A673 (cell line): ENCODE data around the gene ZNF335. TPM values are rescaled to one million over a fixed set of nuclear protein-coding genes. Genes with fewer than 3 reads are reported as not detected.
"Not testable (repeated sequence)": the region's sequence is repeated elsewhere in the genome, so short reads cannot be mapped to it uniquely, and the experiment has no call there.

ENCODE experiments used
- BruUV-seq: library from RNA; stranded (reverse); fragments of 400-500 nt; replicated peaks from 2 replicates; lab custom pipeline; 2021; lab: Mats Ljungman, UMichigan
- CTCF ChIA-PET: fragments of 300-600 bp; sonication (Branson Sonifier 250); formaldehyde crosslinking; loops from one replicate; lab custom pipeline; 2022; ENCODE audit warnings: antibody characterized with exemption; lab: Charles Lee
- POLR2A ChIA-PET: fragments of 300-600 bp; sonication (Branson Sonifier 250); formaldehyde crosslinking; loops from one replicate; lab custom pipeline; 2022; ENCODE audit warnings: antibody characterized with exemption; ENCODE audit not compliant: low non-redundant PET; lab: Charles Lee
- DNase-seq: peaks from one replicate; pipeline ENCODE4 v3.0.0-alpha.2; 2015; ENCODE audit warnings: low spot score
- H3K27ac ChIP-seq: fragments of 200-600 bp; sonication (generic); 2 replicates; pipeline ENCODE4 v1.5.1; 2016; ENCODE audit warnings: mixed run types, low read depth, mild to moderate bottlenecking, mixed read lengths, antibody characterized with exemption, low read length; ENCODE audit not compliant: poor library complexity, severe bottlenecking
- H3K27me3 ChIP-seq: fragments of 200-600 bp; sonication (generic); replicated peaks from 2 replicates; pipeline ENCODE4 v1.6.1; 2017; ENCODE audit warnings: mixed run types, low read depth, mild to moderate bottlenecking, mixed read lengths, antibody characterized with exemption, low read length; ENCODE audit not compliant: insufficient read depth, poor library complexity
- H3K36me3 ChIP-seq: fragments of 200-600 bp; sonication (generic); 2 replicates; pipeline ENCODE4 v1.6.1; 2016; ENCODE audit warnings: mixed run types, mild to moderate bottlenecking, mixed read lengths, antibody characterized with exemption, low read length; ENCODE audit not compliant: insufficient read depth, poor library complexity, severe bottlenecking
- H3K4me1 ChIP-seq: fragments of 200-600 bp; sonication (generic); 2 replicates; pipeline ENCODE4 v1.6.1; 2017; ENCODE audit warnings: mixed run types, mild to moderate bottlenecking, mixed read lengths, antibody characterized with exemption, low read length; ENCODE audit not compliant: insufficient read depth, poor library complexity, severe bottlenecking
- H3K4me3 ChIP-seq: fragments of 200-600 bp; sonication (generic); 2 replicates; pipeline ENCODE4 v1.5.1; 2016; ENCODE audit warnings: low read depth, mixed run types, mild to moderate bottlenecking, mixed read lengths, low read length; ENCODE audit not compliant: poor library complexity, severe bottlenecking
- H3K9me3 ChIP-seq: fragments of 200-600 bp; sonication (generic); 2 replicates; pipeline ENCODE4 v1.6.1; 2016; ENCODE audit warnings: mixed run types, low read depth, mild to moderate bottlenecking, mixed read lengths, antibody characterized with exemption, low read length; ENCODE audit not compliant: poor library complexity, severe bottlenecking
- EZH2 ChIP-seq: fragments of 200-600 bp; sonication (generic); IDR thresholded peaks from 2 replicates; pipeline ENCODE4 v1.6.1; 2017; ENCODE audit warnings: borderline replicate concordance, low read depth, mild to moderate bottlenecking, mixed read lengths, antibody characterized with exemption, low read length; ENCODE audit not compliant: poor library complexity, severe bottlenecking
- intact Hi-C: fragments of 100-400 bp; cut with micrococcal nuclease; formaldehyde crosslinking; loops from one replicate; pipeline ENCODE4 v1.10.0; 2022; ENCODE audit not compliant: unreplicated experiment
- total RNA-seq: library from RNA; stranded (reverse); gene quantifications from 2 replicates; pipeline ENCODE4 v1.2.3, GENCODE V29; 2021
- TF ChIP-seq, protein P1 (sequence below): fragments of 300-800, 200-600 bp; sonication (generic); conservative IDR thresholded peaks from 2 replicates; pipeline ENCODE4 v1.5.1; 2017; ENCODE audit warnings: low read depth, mild to moderate bottlenecking, antibody characterized with exemption, low read length, moderate library complexity, mixed read lengths

The ZNF335 gene
- total RNA-seq, 1 experiment from 2014 or later = 31.9 TPM

DNA sequence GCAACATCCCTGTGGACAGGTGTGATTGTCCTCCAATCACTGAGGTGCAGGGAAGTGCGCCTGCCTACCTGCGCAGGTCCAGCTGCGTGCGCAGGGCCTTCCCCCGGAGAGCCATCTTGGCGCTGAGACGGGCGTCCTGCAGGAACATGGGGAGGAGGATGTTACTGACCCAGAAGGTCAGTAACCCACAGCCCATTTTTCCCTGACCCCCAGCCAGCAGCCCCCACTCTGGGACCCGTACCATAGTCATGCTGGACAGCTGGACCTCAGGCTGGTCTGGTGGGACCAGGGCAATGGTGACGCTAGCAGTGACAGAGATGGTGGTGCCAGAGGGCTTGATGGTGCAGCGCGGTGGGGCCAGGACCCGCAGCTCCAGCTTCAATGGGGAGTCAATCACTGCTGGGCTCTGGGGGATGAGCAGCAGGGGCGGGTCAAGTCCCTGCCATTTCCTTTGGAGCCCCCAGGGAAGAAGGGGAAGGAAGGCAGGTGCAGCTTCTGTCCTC lies 69.8 kb downstream of the ZNF335 start:
- Histone ChIP-seq H3K9me3 (no peaks in the 10 kb centered on the region), H3K27ac (no peak overlapping the region), H3K4me1 (no peaks in the 10 kb centered on the region), H3K36me3 (peaks cover 51% of the 10 kb centered on the region), H3K27me3 (no peaks in the 10 kb centered on the region), H3K4me3 (no peak overlapping the region)
- no peak for TF ChIP-seq EZH2
- TF ChIP-seq, protein P1, sequence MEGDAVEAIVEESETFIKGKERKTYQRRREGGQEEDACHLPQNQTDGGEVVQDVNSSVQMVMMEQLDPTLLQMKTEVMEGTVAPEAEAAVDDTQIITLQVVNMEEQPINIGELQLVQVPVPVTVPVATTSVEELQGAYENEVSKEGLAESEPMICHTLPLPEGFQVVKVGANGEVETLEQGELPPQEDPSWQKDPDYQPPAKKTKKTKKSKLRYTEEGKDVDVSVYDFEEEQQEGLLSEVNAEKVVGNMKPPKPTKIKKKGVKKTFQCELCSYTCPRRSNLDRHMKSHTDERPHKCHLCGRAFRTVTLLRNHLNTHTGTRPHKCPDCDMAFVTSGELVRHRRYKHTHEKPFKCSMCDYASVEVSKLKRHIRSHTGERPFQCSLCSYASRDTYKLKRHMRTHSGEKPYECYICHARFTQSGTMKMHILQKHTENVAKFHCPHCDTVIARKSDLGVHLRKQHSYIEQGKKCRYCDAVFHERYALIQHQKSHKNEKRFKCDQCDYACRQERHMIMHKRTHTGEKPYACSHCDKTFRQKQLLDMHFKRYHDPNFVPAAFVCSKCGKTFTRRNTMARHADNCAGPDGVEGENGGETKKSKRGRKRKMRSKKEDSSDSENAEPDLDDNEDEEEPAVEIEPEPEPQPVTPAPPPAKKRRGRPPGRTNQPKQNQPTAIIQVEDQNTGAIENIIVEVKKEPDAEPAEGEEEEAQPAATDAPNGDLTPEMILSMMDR = no peak
- ChIA-PET POLR2A (no interaction called here), CTCF (no interaction called here)
- no TSS peak for BruUV-seq
- intact Hi-C loops = no loop called here
- no peak for DNase-seq

DNA sequence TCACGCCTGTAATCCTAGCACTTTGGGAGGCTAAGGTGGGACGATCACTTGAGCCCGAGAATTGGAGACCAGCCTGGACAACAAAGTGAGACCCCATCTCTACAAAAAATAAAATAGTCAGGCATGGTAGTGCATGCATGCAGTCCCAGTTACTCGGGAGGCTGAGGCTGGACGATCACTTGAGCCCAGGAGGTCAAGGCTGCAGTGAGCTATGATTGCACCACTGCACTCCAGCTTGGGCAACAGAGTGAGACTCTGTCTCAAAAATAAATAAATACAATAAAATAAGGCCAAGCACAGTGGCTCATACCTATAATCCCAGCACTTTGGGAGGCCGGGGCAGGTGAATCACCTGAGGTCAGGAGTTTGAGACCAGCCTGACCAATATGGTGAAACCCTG lies 70.7 kb downstream of the ZNF335 start:
- CTCF ChIA-PET, intact Hi-C loops, BruUV-seq, H3K4me1 ChIP-seq, H3K4me3 ChIP-seq, H3K27me3 ChIP-seq, H3K9me3 ChIP-seq, DNase-seq, H3K27ac ChIP-seq, POLR2A ChIA-PET: not testable (repeated sequence)
- H3K36me3 ChIP-seq = peaks cover 57% of the 10 kb centered on the region

DNA sequence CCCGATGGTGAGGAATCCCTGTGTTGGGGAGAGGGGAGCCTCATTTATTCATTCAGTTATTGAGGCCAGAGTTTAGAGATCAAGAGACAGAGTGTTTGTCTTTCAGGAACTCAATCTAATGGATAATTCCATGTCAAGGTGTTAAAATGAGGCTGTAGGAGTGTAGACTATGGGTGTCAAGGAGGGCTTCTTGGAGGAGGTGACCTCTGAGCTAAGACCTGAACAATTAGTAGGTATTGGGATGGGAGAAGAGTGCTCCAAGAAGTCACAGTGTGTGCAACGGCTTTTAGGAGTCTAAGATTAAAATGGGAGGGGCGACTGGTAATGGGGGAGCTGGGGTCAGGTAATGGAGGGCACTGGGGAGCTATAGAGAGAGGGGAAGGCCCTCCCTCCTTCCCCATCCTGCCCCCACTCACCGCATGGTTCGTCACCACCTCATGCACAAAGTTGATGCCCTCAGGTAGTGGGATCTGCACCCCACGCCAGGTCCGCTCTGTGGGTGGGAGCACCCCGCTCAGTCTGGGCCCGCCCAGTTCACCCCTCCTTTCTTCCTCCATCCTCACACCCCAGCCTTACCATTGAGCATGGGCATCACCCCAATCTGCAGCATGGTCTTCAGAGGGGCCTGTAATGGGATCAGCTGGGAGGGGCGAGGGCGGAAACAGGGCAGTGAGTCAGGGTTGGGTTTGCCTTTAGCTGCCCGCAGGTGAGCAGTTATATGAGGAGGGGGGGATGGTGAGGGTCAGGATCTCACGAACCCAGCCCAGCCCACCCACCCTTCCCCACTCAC lies 72.8 kb downstream of the ZNF335 start:
- Histone ChIP-seq H3K9me3 (no peaks in the 10 kb centered on the region), H3K27me3 (no peaks in the 10 kb centered on the region), H3K36me3 (peaks cover 42% of the 10 kb centered on the region), H3K27ac (no peak overlapping the region), H3K4me3 (no peak overlapping the region), H3K4me1 (no peaks in the 10 kb centered on the region)
- ChIA-PET CTCF (no interaction called here), POLR2A (no interaction called here)
- intact Hi-C loops = loop anchor here (10.0 kb wide), 1 partner anchor 66 kb away; no protein-coding TSS in a partner anchor
- no peak for DNase-seq
- TF ChIP-seq, protein P1 = no peak
- TSS peak; percentile 15 for BruUV-seq

Other genes with a start within 250 kb of the ZNF335 start
- not detected in 2 replicates for gene SPINT4, start 249.9 kb downstream of the ZNF335 start, total RNA-seq
- gene WFDC3, start 180.3 kb downstream of the ZNF335 start, total RNA-seq = 0.63 TPM in 1 of 2 replicates, not detected in the other
- 44.6 and 45.9 TPM in 2 replicates for gene DNTTIP1, start 180.2 kb downstream of the ZNF335 start, total RNA-seq
- 241 and 249 TPM in 2 replicates for gene UBE2C, start 159.6 kb downstream of the ZNF335 start, total RNA-seq
- not detected in 2 replicates for gene TNNC2, start 144.9 kb downstream of the ZNF335 start, total RNA-seq
- gene SNX21, start 138.4 kb downstream of the ZNF335 start, total RNA-seq = 3.1 and 7.3 TPM in 2 replicates
- 16.9 and 19.8 TPM in 2 replicates for gene ACOT8, start 114.8 kb downstream of the ZNF335 start, total RNA-seq
- gene ZSWIM3, start 114.6 kb downstream of the ZNF335 start, total RNA-seq = 2.6 TPM in 2 replicates
- 13.2 and 14.3 TPM in 2 replicates for gene ZSWIM1, start 91.0 kb downstream of the ZNF335 start, total RNA-seq
- 1.9 and 2.0 TPM in 2 replicates for gene SPATA25, start 84.6 kb downstream of the ZNF335 start, total RNA-seq
- gene NEURL2, start 81.0 kb downstream of the ZNF335 start, total RNA-seq = 3.2 and 3.3 TPM in 2 replicates
- gene CTSA, start 80.9 kb downstream of the ZNF335 start, total RNA-seq = 76.7 and 83.5 TPM in 2 replicates
- 58.3 and 62.8 TPM in 2 replicates for gene PLTP, start 60.0 kb downstream of the ZNF335 start, total RNA-seq
- gene PCIF1, start 37.5 kb downstream of the ZNF335 start, total RNA-seq = 47.5 and 55.8 TPM in 2 replicates
- gene MMP9, start 36.7 kb upstream of the ZNF335 start, total RNA-seq = 2.4 and 2.8 TPM in 2 replicates
- gene SLC12A5, start 57.0 kb upstream of the ZNF335 start, total RNA-seq = 20.0 and 20.9 TPM in 2 replicates
- gene NCOA5, start 117.8 kb upstream of the ZNF335 start, total RNA-seq = 44.1 and 55.4 TPM in 2 replicates
- gene CD40, start 146.1 kb upstream of the ZNF335 start, total RNA-seq = 16.3 and 18.7 TPM in 2 replicates